ENCODE data around the gene ZFP42. TPM values are rescaled to one million over a fixed set of nuclear protein-coding genes. Genes with fewer than 3 reads are reported as not detected.
"Not testable (repeated sequence)": the region's sequence is repeated elsewhere in the genome, so short reads cannot be mapped to it uniquely, and the experiment has no call there.

Gene ZFP42
- total RNA-seq, 4 donors from 2014 or later, result not detected

DNA sequence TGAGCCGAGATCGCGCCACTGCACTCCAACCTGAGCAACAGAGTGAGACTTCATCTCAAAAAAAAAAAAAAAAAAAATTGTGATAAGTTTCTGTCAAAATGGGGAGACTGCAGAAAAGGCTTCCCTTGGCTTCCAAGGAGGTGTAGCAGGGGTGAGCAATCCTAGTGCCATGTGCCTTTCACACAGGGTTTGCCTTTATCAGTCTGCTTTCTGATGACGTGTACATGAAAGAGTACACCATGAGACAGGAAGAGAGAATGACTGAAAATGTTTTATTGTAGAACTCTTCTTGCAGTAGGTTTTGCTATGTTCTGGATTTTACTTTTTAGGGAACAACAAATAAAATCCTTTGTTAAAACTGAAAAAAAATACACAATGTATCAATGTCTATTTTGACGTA is 23.4 kb upstream of the ZFP42 start:
- Histone ChIP-seq H3K27ac (no peak overlapping the region), H3K36me3 (no peaks in the 10 kb centered on the region), H3K4me1 (no peaks in the 10 kb centered on the region), H3K4me3 (no peak overlapping the region), H3K9me3 (no peaks in the 10 kb centered on the region), H3K27me3 (no peaks in the 10 kb centered on the region)
- TF ChIP-seq, protein P1, sequence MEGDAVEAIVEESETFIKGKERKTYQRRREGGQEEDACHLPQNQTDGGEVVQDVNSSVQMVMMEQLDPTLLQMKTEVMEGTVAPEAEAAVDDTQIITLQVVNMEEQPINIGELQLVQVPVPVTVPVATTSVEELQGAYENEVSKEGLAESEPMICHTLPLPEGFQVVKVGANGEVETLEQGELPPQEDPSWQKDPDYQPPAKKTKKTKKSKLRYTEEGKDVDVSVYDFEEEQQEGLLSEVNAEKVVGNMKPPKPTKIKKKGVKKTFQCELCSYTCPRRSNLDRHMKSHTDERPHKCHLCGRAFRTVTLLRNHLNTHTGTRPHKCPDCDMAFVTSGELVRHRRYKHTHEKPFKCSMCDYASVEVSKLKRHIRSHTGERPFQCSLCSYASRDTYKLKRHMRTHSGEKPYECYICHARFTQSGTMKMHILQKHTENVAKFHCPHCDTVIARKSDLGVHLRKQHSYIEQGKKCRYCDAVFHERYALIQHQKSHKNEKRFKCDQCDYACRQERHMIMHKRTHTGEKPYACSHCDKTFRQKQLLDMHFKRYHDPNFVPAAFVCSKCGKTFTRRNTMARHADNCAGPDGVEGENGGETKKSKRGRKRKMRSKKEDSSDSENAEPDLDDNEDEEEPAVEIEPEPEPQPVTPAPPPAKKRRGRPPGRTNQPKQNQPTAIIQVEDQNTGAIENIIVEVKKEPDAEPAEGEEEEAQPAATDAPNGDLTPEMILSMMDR (IDR thresholded peaks at IDR 0.05), result no peak
- TF ChIP-seq POLR2A (IDR thresholded peaks at IDR 0.05), result no peak
- no peak for DNase-seq

DNA sequence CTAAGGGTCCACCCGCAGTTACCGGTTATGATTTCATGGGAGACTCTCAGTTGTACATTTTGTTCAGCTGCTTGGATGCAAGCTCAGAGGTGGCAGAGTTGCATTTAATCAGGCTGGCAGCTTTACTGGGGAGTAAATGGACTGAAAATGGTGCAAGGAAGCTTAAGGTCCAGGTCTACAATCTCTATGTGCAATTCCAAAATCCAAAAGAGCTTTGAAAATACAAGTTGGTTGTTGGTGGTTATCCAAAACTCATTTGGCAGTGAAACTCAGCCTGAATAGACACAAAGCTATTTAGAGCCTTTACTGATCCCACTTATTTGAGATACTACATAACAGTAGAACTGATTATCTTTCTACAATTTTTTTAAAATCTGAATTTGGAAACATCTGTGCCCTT is 11.8 kb upstream of the ZFP42 start:
- H3K9me3 ChIP-seq, result peaks cover 0 to 9% (median 0%) of the 10 kb centered on the region in 4 donors
- no peaks in the 10 kb centered on the region for H3K4me1 ChIP-seq
- no peak for DNase-seq
- no peaks in the 10 kb centered on the region for H3K36me3 ChIP-seq
- no peak overlapping the region for H3K27ac ChIP-seq
- no peak overlapping the region for H3K4me3 ChIP-seq
- no peak for TF ChIP-seq POLR2A (IDR thresholded peaks at IDR 0.05)
- TF ChIP-seq, protein P1 (IDR thresholded peaks at IDR 0.05), result no peak
- H3K27me3 ChIP-seq, result no peaks in the 10 kb centered on the region

DNA sequence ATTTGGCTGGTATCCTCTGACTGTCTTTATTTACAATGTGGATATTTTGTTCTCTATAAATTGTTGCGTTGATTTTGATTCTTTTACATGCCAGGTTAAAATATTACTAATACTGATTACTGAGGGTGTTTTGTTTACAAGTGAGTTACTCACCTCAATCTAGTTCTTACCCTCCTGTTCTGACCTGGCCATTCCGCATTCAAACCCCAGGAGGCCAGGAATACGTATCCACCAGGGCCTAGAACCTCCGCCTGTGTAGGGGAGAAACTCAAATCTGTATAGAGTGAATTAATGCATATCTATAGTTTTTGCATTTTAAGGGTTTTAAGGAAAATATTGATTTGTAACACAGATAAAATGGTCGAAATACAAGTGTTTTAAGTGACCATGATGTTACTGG is 2.6 kb upstream of the ZFP42 start:
- H3K4me3 ChIP-seq, result no peak overlapping the region
- no peak overlapping the region for H3K27ac ChIP-seq
- H3K36me3 ChIP-seq, result no peaks in the 10 kb centered on the region
- no peak for DNase-seq
- peaks cover 0 to 15% (median 0%) of the 10 kb centered on the region in 4 donors for H3K9me3 ChIP-seq
- H3K27me3 ChIP-seq, result no peaks in the 10 kb centered on the region
- no peaks in the 10 kb centered on the region for H3K4me1 ChIP-seq
- TF ChIP-seq POLR2A (IDR thresholded peaks at IDR 0.05), result no peak
- TF ChIP-seq, protein P1 (IDR thresholded peaks at IDR 0.05), result no peak

DNA sequence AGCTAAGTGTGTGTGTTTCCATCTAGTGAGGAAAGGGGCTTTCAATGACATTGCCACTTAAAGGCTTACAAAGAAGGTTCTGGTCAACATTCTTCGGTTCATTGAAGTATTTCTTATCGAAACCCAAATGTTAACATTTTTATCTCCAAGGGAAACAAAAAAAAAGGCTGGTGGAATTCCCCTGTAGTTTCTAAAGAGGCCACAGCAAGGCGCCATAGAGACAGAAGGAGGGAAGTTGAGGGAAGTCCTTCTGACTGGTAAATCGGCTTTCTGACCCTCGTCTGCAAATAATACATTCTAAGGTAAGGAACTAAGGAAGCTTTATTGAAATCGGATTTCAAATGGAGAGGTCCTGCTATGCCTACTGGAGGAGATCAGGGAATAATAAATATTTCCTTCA is 1.7 kb upstream of the ZFP42 start:
- H3K36me3 ChIP-seq, result no peaks in the 10 kb centered on the region
- TF ChIP-seq, protein P1 (IDR thresholded peaks at IDR 0.05), result no peak
- TF ChIP-seq POLR2A (IDR thresholded peaks at IDR 0.05), result no peak
- H3K4me1 ChIP-seq, result no peaks in the 10 kb centered on the region
- H3K27me3 ChIP-seq, result no peaks in the 10 kb centered on the region
- DNase-seq, result no peak
- H3K4me3 ChIP-seq, result no peak overlapping the region
- no peak overlapping the region for H3K27ac ChIP-seq
- H3K9me3 ChIP-seq, result peaks cover 0 to 15% (median 0%) of the 10 kb centered on the region in 4 donors

DNA sequence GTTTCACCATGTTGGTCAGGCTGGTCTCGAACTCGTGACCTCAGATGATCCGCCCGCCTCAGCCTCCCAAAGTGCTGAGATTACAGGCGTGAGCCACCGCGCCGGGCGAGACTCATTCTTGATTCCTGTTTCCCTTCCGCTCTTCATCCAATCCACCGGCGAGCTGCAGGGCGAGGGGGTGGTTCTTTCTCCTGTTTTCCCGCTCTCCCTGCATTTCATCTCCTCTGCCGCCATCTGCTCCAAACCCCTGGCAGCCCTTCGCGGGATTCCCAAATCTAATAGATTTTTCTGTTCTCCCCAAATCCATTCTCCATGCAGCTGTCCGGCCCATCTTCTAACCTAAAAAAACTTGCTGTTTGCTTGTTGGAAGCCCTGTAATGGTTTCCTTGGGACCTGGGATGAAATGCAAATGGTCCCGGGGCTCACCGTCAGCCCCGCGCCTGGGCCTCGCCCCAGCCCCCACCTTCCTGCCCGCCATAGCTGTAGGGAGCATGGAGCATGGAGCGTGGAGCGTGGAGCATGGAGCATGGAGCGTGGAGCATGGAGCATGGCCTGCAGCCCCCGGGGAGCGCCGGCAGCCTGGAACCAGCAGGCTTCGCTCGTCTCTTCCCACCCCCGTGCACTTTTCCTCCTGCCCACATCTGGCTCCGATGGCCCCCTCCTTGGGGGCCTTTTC is 1.1 kb downstream of the ZFP42 start:
- Histone ChIP-seq H3K27ac (no peak overlapping the region), H3K27me3 (no peaks in the 10 kb centered on the region), H3K4me3 (no peak overlapping the region), H3K36me3 (no peaks in the 10 kb centered on the region), H3K9me3 (peaks cover 0 to 15% (median 0%) of the 10 kb centered on the region in 4 donors), H3K4me1 (no peaks in the 10 kb centered on the region)
- no peak for TF ChIP-seq POLR2A (IDR thresholded peaks at IDR 0.05)
- TF ChIP-seq, protein P1 (IDR thresholded peaks at IDR 0.05), result no peak
- no peak for DNase-seq

DNA sequence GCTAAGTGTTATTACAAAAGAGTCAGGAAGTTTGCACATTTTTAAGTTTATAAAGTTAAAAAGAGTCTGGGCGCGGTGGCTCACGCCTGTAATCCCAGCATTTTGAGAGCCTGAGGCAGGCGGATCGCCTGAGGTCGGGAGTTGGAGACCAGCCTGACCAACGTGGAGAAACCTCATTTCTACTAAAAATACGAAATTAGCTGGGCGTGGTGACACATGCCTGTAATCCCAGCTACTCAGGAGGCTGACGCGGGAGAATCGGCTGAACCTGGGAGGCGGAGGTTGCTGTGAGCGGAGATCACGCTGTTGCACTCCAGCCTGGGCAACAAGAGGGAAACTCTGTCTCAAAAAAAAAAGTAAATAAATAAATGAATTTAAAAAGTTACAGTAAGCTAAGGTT is 2.4 kb downstream of the ZFP42 start:
- not testable (repeated sequence) for H3K4me3 ChIP-seq, H3K27me3 ChIP-seq, H3K4me1 ChIP-seq, DNase-seq, H3K27ac ChIP-seq, H3K36me3 ChIP-seq
- H3K9me3 ChIP-seq, result peaks cover 0 to 12% (median 0%) of the 10 kb centered on the region in 4 donors

All from Peyer's patch (tissue), 4 donors.